IgD-negative memory B cell (primary cell): ENCODE results near the gene RECK. TPM values are rescaled to one million over a fixed set of nuclear protein-coding genes. Genes with fewer than 3 reads are reported as not detected.
A peak's percentile ranks its signal among the peaks of the same experiment; 100 is the strongest.
"Not testable (repeated sequence)": the region's sequence is repeated elsewhere in the genome, so short reads cannot be mapped to it uniquely, and the experiment has no call there.

ENCODE experiments used
- H3K27ac Mint-ChIP-seq, 3 donors: one replicate each; pipeline ENCODE4 v1.8.0; 2020 to 2022; ENCODE audit warnings: mild to moderate bottlenecking in 3 of 3, mixed read lengths in 3 of 3, moderate library complexity in 1 of 3
- H3K27me3 Mint-ChIP-seq: one replicate; pipeline ENCODE4 v1.8.0; 2021; ENCODE audit warnings: mixed read lengths
- H3K36me3 Mint-ChIP-seq: one replicate; pipeline ENCODE4 v1.8.0; 2020; ENCODE audit warnings: mild to moderate bottlenecking, mixed read lengths
- H3K4me1 Mint-ChIP-seq, 3 donors: one replicate each; pipeline ENCODE4 v1.8.0; 2020 to 2022; ENCODE audit warnings: mixed read lengths in 3 of 3, mild to moderate bottlenecking in 1 of 3
- H3K4me3 Mint-ChIP-seq, 4 donors: one replicate each; pipeline ENCODE4 v1.8.0; 2020 to 2022; ENCODE audit warnings: mild to moderate bottlenecking in 4 of 4, mixed read lengths in 4 of 4, moderate library complexity in 3 of 4
- H3K9me3 Mint-ChIP-seq, 3 donors: one replicate each; pipeline ENCODE4 v1.8.0; 2020 to 2021; ENCODE audit warnings: mixed read lengths in 3 of 3, mild to moderate bottlenecking in 1 of 3
- polyA plus RNA-seq: library from polyadenylated mRNA; unstranded; fragments of 300-500 nt; fragmentation: Illumina TruSeq; gene quantifications from one replicate; pipeline ENCODE4 v1.2.3, GENCODE V29; 2021

RECK gene
- polyA plus RNA-seq, 1 donor from 2014 or later = 5.3 TPM

GRCh38 chr9:36064448-36065037, 27.8 kb downstream of the RECK start:
- H3K4me3 Mint-ChIP-seq = no peak overlapping the region
- no peaks in the 10 kb centered on the region for H3K9me3 Mint-ChIP-seq
- H3K36me3 Mint-ChIP-seq = peaks cover 18% of the 10 kb centered on the region
- H3K27ac Mint-ChIP-seq = no peak overlapping the region
- H3K4me1 Mint-ChIP-seq = peaks cover 0 to 2% (median 0%) of the 10 kb centered on the region in 3 donors
- no peaks in the 10 kb centered on the region for H3K27me3 Mint-ChIP-seq

- no peaks in the 10 kb centered on the region for H3K27me3 Mint-ChIP-seq
- peaks cover 9% of the 10 kb centered on the region for H3K36me3 Mint-ChIP-seq
- peak overlapping the region in 1 of 3 donors; percentile 60 for H3K27ac Mint-ChIP-seq
- no peak overlapping the region for H3K4me3 Mint-ChIP-seq
- no peaks in the 10 kb centered on the region for H3K4me1 Mint-ChIP-seq
- H3K9me3 Mint-ChIP-seq = no peaks in the 10 kb centered on the region
Measured at GRCh38 chr9:36074055-36074454, 37.3 kb downstream of the RECK start.

DNA sequence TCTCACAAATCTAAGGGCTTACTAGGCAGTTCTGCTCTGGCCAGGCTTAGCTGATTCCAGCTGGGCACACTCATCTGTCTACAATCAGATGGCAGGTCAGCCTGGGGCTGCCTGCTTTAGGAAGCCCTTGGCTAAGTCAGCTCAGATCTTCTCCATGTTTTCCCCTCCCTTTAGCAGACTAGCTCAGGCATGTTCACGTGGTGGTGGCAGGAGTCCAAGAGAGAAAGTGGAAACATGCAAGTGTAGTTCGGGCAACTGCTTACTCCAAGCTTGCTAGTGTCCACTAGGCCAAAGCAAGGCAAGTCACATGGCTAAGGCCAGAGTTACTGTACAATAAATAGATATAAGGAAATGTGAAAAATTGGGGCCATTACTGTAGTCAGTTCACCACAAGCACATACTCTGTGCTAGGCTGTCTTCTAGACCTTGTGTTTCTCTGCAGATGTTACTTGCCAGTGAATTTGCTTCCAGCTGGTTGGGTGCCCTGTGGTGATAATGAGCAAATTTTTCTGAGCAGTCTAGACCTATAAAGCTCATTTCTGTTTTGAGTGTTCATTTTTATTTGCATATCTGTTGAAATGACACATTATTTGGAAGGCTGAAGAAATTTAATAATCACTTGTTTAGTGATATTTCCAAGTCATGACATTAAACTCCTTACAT, 38.3 kb downstream of the RECK start:
- H3K4me3 Mint-ChIP-seq = no peak overlapping the region
- no peaks in the 10 kb centered on the region for H3K9me3 Mint-ChIP-seq
- no peaks in the 10 kb centered on the region for H3K27me3 Mint-ChIP-seq
- no peaks in the 10 kb centered on the region for H3K4me1 Mint-ChIP-seq
- peaks cover 3% of the 10 kb centered on the region for H3K36me3 Mint-ChIP-seq
- H3K27ac Mint-ChIP-seq = no peak overlapping the region

GRCh38 chr9:36078051-36078450, 41.3 kb downstream of the RECK start:
- no peaks in the 10 kb centered on the region for H3K27me3 Mint-ChIP-seq
- no peak overlapping the region for H3K4me3 Mint-ChIP-seq
- H3K9me3 Mint-ChIP-seq = no peaks in the 10 kb centered on the region
- H3K36me3 Mint-ChIP-seq = peaks cover 4% of the 10 kb centered on the region
- H3K27ac Mint-ChIP-seq = no peak overlapping the region
- H3K4me1 Mint-ChIP-seq = no peaks in the 10 kb centered on the region

- Mint-ChIP-seq H3K4me1 (no peaks in the 10 kb centered on the region), H3K9me3 (no peaks in the 10 kb centered on the region), H3K36me3 (peaks cover 4% of the 10 kb centered on the region), H3K27me3 (no peaks in the 10 kb centered on the region), H3K27ac (peak overlapping the region in 1 of 3 donors; percentile 61), H3K4me3 (no peak overlapping the region)
Measured at GRCh38 chr9:36080519-36080918, 43.8 kb downstream of the RECK start.

- Mint-ChIP-seq H3K27me3 (no peaks in the 10 kb centered on the region), H3K9me3 (peaks cover 0 to 2% (median 0%) of the 10 kb centered on the region in 3 donors), H3K36me3 (peaks cover 2% of the 10 kb centered on the region), H3K4me1 (no peaks in the 10 kb centered on the region), H3K27ac (no peak overlapping the region), H3K4me3 (no peak overlapping the region)
Measured at GRCh38 chr9:36082931-36083330, 46.2 kb downstream of the RECK start.

- H3K4me1 Mint-ChIP-seq = peaks cover 0 to 1% (median under 1%) of the 10 kb centered on the region in 3 donors
- peaks cover 0 to 2% (median 0%) of the 10 kb centered on the region in 3 donors for H3K9me3 Mint-ChIP-seq
- H3K27me3 Mint-ChIP-seq = no peaks in the 10 kb centered on the region
- no peaks in the 10 kb centered on the region for H3K36me3 Mint-ChIP-seq
- no peak overlapping the region for H3K4me3 Mint-ChIP-seq
- H3K27ac Mint-ChIP-seq = no peak overlapping the region
Measured at GRCh38 chr9:36086442-36086841, 49.7 kb downstream of the RECK start.

- H3K4me3 Mint-ChIP-seq, H3K27ac Mint-ChIP-seq, H3K4me1 Mint-ChIP-seq, H3K9me3 Mint-ChIP-seq, H3K36me3 Mint-ChIP-seq, H3K27me3 Mint-ChIP-seq: not testable (repeated sequence)
Measured at GRCh38 chr9:36087054-36087453, 50.3 kb downstream of the RECK start.

- H3K27ac Mint-ChIP-seq = no peak overlapping the region
- peaks cover 0 to 2% (median 0%) of the 10 kb centered on the region in 3 donors for H3K9me3 Mint-ChIP-seq
- no peaks in the 10 kb centered on the region for H3K36me3 Mint-ChIP-seq
- no peaks in the 10 kb centered on the region for H3K27me3 Mint-ChIP-seq
- H3K4me1 Mint-ChIP-seq = peaks cover 10 to 13% (median 13%) of the 10 kb centered on the region in 3 donors
- H3K4me3 Mint-ChIP-seq = no peak overlapping the region
Measured at GRCh38 chr9:36088020-36088419, 51.3 kb downstream of the RECK start.

GRCh38 chr9:36091026-36091953, 54.6 kb downstream of the RECK start:
- H3K9me3 Mint-ChIP-seq = peaks cover 0 to 2% (median 0%) of the 10 kb centered on the region in 3 donors
- no peaks in the 10 kb centered on the region for H3K36me3 Mint-ChIP-seq
- peak overlapping the region in 1 of 4 donors; percentile 30 for H3K4me3 Mint-ChIP-seq
- peak overlapping the region in 1 of 3 donors; percentile 37 for H3K27ac Mint-ChIP-seq
- peaks cover 12 to 16% (median 14%) of the 10 kb centered on the region in 3 donors for H3K4me1 Mint-ChIP-seq
- H3K27me3 Mint-ChIP-seq = no peaks in the 10 kb centered on the region

- no peaks in the 10 kb centered on the region for H3K27me3 Mint-ChIP-seq
- H3K4me3 Mint-ChIP-seq = peak overlapping the region in 1 of 4 donors; percentile 43
- H3K36me3 Mint-ChIP-seq = no peaks in the 10 kb centered on the region
- H3K9me3 Mint-ChIP-seq = peaks cover 0 to under 1% (median 0%) of the 10 kb centered on the region in 3 donors
- peak overlapping the region in 2 of 3 donors; percentile 37 to 82 for H3K27ac Mint-ChIP-seq
- peaks cover 12 to 16% (median 14%) of the 10 kb centered on the region in 3 donors for H3K4me1 Mint-ChIP-seq
Measured at GRCh38 chr9:36092014-36092413, 55.3 kb downstream of the RECK start.

DNA sequence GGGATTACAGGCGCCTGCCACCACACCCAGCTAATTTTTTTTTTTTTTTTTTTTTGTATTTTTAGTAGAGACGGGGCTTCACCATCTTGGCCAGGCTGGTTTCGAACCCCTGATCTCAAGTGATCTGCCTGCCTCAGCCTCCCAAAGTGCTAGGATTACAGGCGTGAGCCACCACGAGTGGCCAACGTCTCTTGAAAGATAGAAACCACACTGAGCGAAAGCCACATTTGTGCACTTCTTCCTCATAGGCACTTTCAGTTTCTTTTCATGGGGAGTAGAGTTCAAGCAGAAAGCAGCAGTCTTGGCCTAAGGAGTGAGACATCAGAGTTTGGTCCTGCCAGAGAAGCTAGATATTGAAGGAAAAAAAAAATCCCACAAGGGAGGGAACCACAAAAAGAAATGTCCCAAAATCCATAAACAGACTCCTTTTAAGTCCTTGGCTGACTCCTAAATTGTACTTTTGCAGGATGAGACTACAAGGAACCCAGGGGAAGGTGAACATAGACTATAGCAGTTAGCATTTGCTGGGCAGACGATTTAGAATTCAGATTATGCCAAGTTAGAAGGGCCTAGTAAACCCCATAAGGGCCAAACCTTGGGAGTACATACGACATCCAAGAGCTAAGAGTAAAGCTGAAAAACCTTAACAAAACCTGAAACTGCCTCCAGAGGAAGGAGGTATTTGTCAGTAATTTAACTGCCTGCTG, 55.9 kb downstream of the RECK start:
- Mint-ChIP-seq H3K27ac (peak overlapping the region; percentile 40 to 85 (median 82)), H3K4me1 (peaks cover 12 to 16% (median 14%) of the 10 kb centered on the region in 3 donors), H3K9me3 (no peaks in the 10 kb centered on the region), H3K4me3 (peak overlapping the region in 3 of 4 donors; percentile 7 to 45 (median 43)), H3K36me3 (no peaks in the 10 kb centered on the region), H3K27me3 (no peaks in the 10 kb centered on the region)

- peaks cover 12 to 16% (median 14%) of the 10 kb centered on the region in 3 donors for H3K4me1 Mint-ChIP-seq
- H3K4me3 Mint-ChIP-seq = no peak overlapping the region
- peaks cover 1% of the 10 kb centered on the region for H3K36me3 Mint-ChIP-seq
- H3K27me3 Mint-ChIP-seq = no peaks in the 10 kb centered on the region
- no peaks in the 10 kb centered on the region for H3K9me3 Mint-ChIP-seq
- H3K27ac Mint-ChIP-seq = no peak overlapping the region
Measured at GRCh38 chr9:36093384-36093783, 56.7 kb downstream of the RECK start.

DNA sequence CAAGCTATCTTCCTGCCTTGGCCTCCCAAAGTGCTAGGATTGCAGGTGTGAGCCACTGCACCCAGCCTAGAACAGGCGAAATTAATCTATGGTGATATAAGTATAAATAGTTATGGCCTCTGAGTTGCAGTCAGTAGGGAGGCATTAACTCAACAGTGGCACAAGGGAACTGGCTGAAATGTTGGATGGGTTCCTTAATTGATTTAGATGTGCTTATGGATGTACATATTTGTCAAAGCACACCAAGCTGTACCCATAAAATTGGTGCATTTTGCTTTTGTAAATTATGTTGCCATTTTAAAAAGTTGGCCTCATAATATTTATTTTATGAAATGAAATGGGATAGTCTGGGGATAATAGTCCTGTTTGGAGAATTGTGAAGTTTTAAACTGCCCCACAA, 63.0 kb downstream of the RECK start:
- Mint-ChIP-seq H3K9me3 (no peaks in the 10 kb centered on the region), H3K4me3 (no peak overlapping the region), H3K27me3 (no peaks in the 10 kb centered on the region), H3K27ac (no peak overlapping the region), H3K36me3 (peaks cover 1% of the 10 kb centered on the region), H3K4me1 (peaks cover 0 to 4% (median 4%) of the 10 kb centered on the region in 3 donors)
